Gastrocnemius medialis (tissue), 4 donors: ENCODE measurements around the gene GPR4. TPM values are rescaled to one million over a fixed set of nuclear protein-coding genes. Genes with fewer than 3 reads are reported as not detected.
A peak's percentile ranks its signal among the peaks of the same experiment; 100 is the strongest.

Experiments
- ATAC-seq, 2 donors: fragments of 150-250 bp; one replicate each; pipeline ENCODE4 v1.9.1; 2016
- DNase-seq, 2 donors: peaks; one replicate each; pipeline ENCODE4 v3.0.0-alpha.2; 2019
- H3K27ac ChIP-seq, 4 donors: fragments of 200-600 bp; sonication (generic); 1 replicate in 1 of 4; 2 replicates in 3 of 4; pipeline ENCODE4 v1.5.1; 2016 to 2018; ENCODE audit warnings: mild to moderate bottlenecking in 2 of 4, moderate library complexity in 1 of 4
- H3K27me3 ChIP-seq, 3 donors: fragments of 200-600 bp; sonication (generic) in 2 of 3; 1 replicate in 1 of 3; 2 replicates in 2 of 3; pipeline versions ENCODE4 v1.5.1 to v1.6.0; 2016 to 2019; ENCODE audit warnings: mild to moderate bottlenecking in 1 of 3, moderate library complexity in 1 of 3
- H3K36me3 ChIP-seq, 2 donors: fragments of 200-600 bp; sonication (generic) in 1 of 2; one replicate each; pipeline ENCODE4 v1.5.1; 2017 to 2018
- H3K4me1 ChIP-seq, 2 donors: fragments of 200-600 bp; sonication (generic) in 1 of 2; one replicate each; pipeline ENCODE4 v1.5.1; 2016 to 2017; ENCODE audit warnings: mild to moderate bottlenecking in 2 of 2
- H3K4me3 ChIP-seq, 4 donors: fragments of 200-600 bp; sonication (generic) in 3 of 4; 1 replicate in 1 of 4; 2 replicates in 3 of 4; pipeline ENCODE4 v1.5.1; 2016 to 2019; ENCODE audit warnings: mild to moderate bottlenecking in 2 of 4
- H3K9me3 ChIP-seq, 3 donors: fragments of 200-600 bp; sonication (generic) in 2 of 3; 1 replicate in 1 of 3; 2 replicates in 2 of 3; pipeline ENCODE4 v1.5.1; 2016 to 2019
- POLR2A ChIP-seq, 2 donors: fragments of 450-650 bp; IDR thresholded peaks; one replicate each; pipeline ENCODE4 v1.6.1; 2017; ENCODE audit warnings: antibody characterized with exemption in 2 of 2, mild to moderate bottlenecking in 2 of 2, moderate library complexity in 2 of 2
- in situ Hi-C, 4 donors: fragments of 200-750 bp; cut with MboI; loops; one replicate each; pipeline versions ENCODE4 v1.15.0 to v1.8.0; 2017; ENCODE audit warnings: low sequenced_read_pairs in 4 of 4
- intact Hi-C: fragments of 100-400 bp; cut with DNase I; formaldehyde crosslinking; loops from one replicate; pipeline ENCODE4 v1.15.1; 2023; ENCODE audit warnings: low total_unique reads
- total RNA-seq, 4 donors: library from RNA; depleted of rRNA; stranded (reverse); fragments of >200 nt; gene quantifications; one replicate each; pipeline versions ENCODE4 v1.1.0 to v1.2.3, GENCODE V29; 2016
- TF ChIP-seq, protein P1 (sequence below), 5 experiments: fragments of 450-650 bp in 3 of 5; fragments of 200-600 bp in 2 of 5; sonication (generic) in 2 of 5; IDR thresholded peaks in 4 of 5; conservative IDR thresholded peaks in 1 of 5; 1 replicate in 4 of 5; 2 replicates in 1 of 5; pipeline ENCODE4 v1.5.1; 2016 to 2019; ENCODE audit warnings: antibody characterized with exemption in 5 of 5, mild to moderate bottlenecking in 3 of 5, moderate library complexity in 3 of 5

GPR4 gene
- total RNA-seq, 4 donors from 2014 or later: 0.46 to 4.2 (median 2.2) TPM

DNA sequence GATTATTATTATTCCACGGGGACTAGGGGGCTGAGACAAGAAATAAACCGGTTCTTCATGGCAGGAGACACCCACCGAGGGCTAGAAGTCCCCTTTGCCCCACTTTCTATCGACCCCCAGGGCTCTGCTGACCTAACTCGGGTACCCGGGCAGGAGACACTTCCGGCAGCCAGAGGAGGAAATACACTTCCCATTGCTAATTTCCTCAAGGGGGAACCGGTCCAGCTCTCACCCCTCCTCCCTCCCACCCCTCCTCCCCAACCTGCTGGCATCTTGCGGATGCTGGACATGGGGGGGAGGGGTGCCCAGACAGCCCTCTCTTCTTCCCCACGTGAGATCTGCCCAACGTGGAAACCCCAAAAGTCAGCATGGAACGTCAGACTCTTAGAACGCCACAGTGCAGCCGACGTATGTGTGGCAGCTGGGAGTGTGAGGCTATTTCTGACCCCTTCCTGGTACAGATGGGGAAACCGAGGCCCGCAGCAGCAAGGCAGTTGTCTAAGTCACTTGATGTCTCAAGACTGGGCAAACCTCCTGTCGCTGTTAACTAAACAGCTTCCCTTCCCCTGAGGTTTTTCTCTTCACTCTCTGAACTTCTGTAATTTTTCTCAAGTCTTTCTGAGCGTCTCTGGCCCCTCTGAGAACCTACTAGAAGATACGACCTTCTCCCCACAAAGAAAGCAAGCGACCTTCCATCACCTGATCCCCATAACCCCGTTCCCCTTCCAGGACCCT is 3.6 kb downstream of the GPR4 start:
- Histone ChIP-seq H3K4me1 (peaks cover 0 to 4% of the 10 kb centered on the region in 2 donors), H3K4me3 (peak overlapping the region; percentile 28 to 58 (median 37)), H3K9me3 (no peaks in the 10 kb centered on the region), H3K27ac (peak overlapping the region; percentile 69 to 75 (median 71)), H3K27me3 (peaks cover 63 to 78% (median 64%) of the 10 kb centered on the region in 3 donors), H3K36me3 (no peaks in the 10 kb centered on the region)
- DNase-seq (no peak), ATAC-seq (no peak)
- intact Hi-C loops (no loop called here), in situ Hi-C loops (no loop called here)
- no peak for TF ChIP-seq POLR2A (IDR thresholded peaks at IDR 0.05)
- TF ChIP-seq, protein P1, sequence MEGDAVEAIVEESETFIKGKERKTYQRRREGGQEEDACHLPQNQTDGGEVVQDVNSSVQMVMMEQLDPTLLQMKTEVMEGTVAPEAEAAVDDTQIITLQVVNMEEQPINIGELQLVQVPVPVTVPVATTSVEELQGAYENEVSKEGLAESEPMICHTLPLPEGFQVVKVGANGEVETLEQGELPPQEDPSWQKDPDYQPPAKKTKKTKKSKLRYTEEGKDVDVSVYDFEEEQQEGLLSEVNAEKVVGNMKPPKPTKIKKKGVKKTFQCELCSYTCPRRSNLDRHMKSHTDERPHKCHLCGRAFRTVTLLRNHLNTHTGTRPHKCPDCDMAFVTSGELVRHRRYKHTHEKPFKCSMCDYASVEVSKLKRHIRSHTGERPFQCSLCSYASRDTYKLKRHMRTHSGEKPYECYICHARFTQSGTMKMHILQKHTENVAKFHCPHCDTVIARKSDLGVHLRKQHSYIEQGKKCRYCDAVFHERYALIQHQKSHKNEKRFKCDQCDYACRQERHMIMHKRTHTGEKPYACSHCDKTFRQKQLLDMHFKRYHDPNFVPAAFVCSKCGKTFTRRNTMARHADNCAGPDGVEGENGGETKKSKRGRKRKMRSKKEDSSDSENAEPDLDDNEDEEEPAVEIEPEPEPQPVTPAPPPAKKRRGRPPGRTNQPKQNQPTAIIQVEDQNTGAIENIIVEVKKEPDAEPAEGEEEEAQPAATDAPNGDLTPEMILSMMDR (IDR thresholded peaks at IDR 0.05 in 4 of 5, conservative IDR thresholded peaks at IDR 0.05 in 1 of 5): no peak

DNA sequence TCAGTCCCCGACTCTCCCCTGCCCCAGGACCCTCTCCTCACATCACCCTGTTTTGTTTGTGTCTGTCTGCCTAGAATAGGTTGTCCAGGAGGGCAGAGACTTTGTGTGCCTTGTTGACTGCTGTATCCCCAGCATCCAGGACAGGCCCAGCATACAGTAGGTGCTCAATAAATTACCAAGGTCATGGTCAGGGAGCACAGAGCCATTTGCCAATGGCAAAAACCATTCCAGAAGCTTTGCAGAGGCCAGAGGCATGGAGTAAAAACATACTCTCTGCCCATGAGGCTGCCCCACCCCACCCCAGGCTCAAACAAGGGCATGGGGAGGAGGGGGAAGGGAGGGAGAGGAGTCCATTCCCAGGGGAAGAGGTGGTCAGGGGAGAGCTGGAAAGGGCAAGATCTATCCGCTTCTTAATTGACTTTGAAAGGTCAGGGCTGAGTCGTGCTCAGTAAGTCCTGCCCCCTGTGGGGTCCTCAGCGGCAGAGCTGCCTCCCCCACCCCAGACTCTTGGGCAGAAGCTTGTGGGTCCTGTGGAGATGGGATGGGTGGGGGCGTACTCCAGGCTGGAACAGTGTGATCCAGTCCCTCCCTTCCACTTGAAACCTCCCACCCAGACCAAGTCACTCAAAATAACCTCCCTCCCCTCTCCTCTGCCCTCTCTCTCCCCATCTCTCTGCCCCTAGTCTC is 4.4 kb downstream of the GPR4 start:
- H3K27me3 ChIP-seq: peaks cover 58 to 69% (median 59%) of the 10 kb centered on the region in 3 donors
- ATAC-seq: peak in 1 of 2 donors; percentile 21
- peak overlapping the region; percentile 69 to 75 (median 71) for H3K27ac ChIP-seq
- intact Hi-C loops (no loop called here), in situ Hi-C loops (no loop called here)
- no peak for DNase-seq
- peaks cover 0 to 4% of the 10 kb centered on the region in 2 donors for H3K4me1 ChIP-seq
- TF ChIP-seq, protein P1 (IDR thresholded peaks at IDR 0.05 in 4 of 5, conservative IDR thresholded peaks at IDR 0.05 in 1 of 5): no peak
- no peaks in the 10 kb centered on the region for H3K9me3 ChIP-seq
- no peaks in the 10 kb centered on the region for H3K36me3 ChIP-seq
- H3K4me3 ChIP-seq: peak overlapping the region; percentile 28 to 58 (median 37)

DNA sequence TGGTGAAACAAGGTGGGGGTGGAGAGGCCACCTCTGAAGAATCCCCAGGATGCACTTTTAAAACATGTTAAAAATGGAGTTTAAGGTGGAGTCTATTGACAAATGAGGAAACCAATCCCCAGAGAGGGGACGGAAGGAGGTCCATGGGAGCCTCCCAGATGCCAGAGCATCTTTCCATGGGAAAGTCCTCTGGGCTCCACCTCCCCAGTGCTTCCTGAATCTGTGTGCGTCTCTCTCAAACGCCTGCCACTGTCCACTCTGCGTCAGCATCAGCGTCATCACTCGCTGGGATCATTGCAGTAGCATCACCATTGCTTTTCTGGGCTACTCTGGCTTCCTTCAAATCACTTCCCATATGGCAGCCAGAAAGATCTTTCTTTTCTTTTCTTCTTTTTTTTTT is 6.2 kb downstream of the GPR4 start:
- Histone ChIP-seq H3K4me1 (peaks cover 0 to 4% of the 10 kb centered on the region in 2 donors), H3K4me3 (no peak overlapping the region), H3K27ac (peak overlapping the region; percentile 20 to 75 (median 68)), H3K27me3 (peaks cover 46 to 54% (median 52%) of the 10 kb centered on the region in 3 donors), H3K36me3 (no peaks in the 10 kb centered on the region), H3K9me3 (no peaks in the 10 kb centered on the region)
- DNase-seq: peak in 1 of 2 donors; percentile 17
- intact Hi-C loops (no loop called here), in situ Hi-C loops (no loop called here)
- peak in 1 of 2 donors; percentile 37 for ATAC-seq
- TF ChIP-seq, protein P1 (IDR thresholded peaks at IDR 0.05 in 4 of 5, conservative IDR thresholded peaks at IDR 0.05 in 1 of 5): no peak
- no peak for TF ChIP-seq POLR2A (IDR thresholded peaks at IDR 0.05)

DNA sequence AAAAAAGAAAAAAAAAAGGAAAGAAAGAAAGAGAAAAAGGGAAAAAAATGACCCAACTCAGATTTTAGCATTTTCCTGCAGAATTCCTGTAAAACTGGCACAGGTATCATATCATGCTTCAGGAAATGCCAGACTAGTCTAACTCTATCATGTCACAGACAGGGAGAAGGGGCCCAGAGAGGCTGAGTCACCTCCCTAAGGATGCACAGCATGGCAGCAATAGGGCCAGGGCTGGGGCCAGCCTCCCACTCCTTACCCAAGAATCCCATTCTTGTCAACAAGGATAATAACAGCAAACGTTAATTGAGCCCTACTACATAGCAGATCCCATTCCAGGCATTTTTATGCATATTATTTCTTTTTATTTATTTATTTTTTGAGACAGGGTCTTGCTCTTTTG is 8.5 kb downstream of the GPR4 start:
- DNase-seq (no peak), ATAC-seq (no peak)
- Histone ChIP-seq H3K4me3 (no peak overlapping the region), H3K27ac (no peak overlapping the region), H3K27me3 (peaks cover 23 to 39% (median 30%) of the 10 kb centered on the region in 3 donors), H3K4me1 (no peaks in the 10 kb centered on the region), H3K9me3 (no peaks in the 10 kb centered on the region), H3K36me3 (no peaks in the 10 kb centered on the region)
- in situ Hi-C loops: no loop called here
- TF ChIP-seq POLR2A (IDR thresholded peaks at IDR 0.05): no peak
- TF ChIP-seq, protein P1 (IDR thresholded peaks at IDR 0.05 in 4 of 5, conservative IDR thresholded peaks at IDR 0.05 in 1 of 5): no peak
- intact Hi-C loops: no loop called here
